Panc1 (cell line): ENCODE data around the gene GNPNAT1. TPM values are rescaled to one million over a fixed set of nuclear protein-coding genes. Genes with fewer than 3 reads are reported as not detected.

Experiments used
- ATAC-seq: fragments of 200-7000 bp; cut with Tn5 transposase; 2 replicates; pipeline ENCODE4 v1.9.1; 2020; ENCODE audit warnings: mild to moderate bottlenecking, moderate library complexity
- BruUV-seq: library from RNA; stranded (reverse); fragments of 400-500 nt; replicated peaks from 2 replicates; lab custom pipeline; 2021; lab: Mats Ljungman, UMichigan
- CTCF ChIA-PET: fragments of 300-600 bp; sonication (Branson Sonifier 250); formaldehyde crosslinking; loops from one replicate; lab custom pipeline; 2022; ENCODE audit warnings: antibody characterized with exemption; lab: Charles Lee
- POLR2A ChIA-PET: fragments of 300-600 bp; sonication (Branson Sonifier 250); formaldehyde crosslinking; loops from one replicate; lab custom pipeline; 2022; ENCODE audit warnings: antibody characterized with exemption; lab: Charles Lee
- DNase-seq: peaks from one replicate; pipeline ENCODE4 v3.0.0-alpha.2; 2010; ENCODE audit warnings: low read depth, low spot score
- H3K27ac ChIP-seq: 2 replicates; pipeline ENCODE4 v1.5.1; 2011; ENCODE audit warnings: mild to moderate bottlenecking, low read length, inconsistent platforms
- H3K27me3 ChIP-seq: fragments of 200-500 bp; sonication (Bioruptor generic); 2 replicates; pipeline ENCODE4 v1.6.0; 2014; ENCODE audit warnings: low read length, inconsistent platforms; ENCODE audit not compliant: control insufficient read depth, insufficient read depth
- H3K36me3 ChIP-seq: fragments of 200-500 bp; sonication (Bioruptor generic); 2 replicates; pipeline ENCODE4 v1.5.1; 2014; ENCODE audit warnings: inconsistent platforms, mild to moderate bottlenecking, low read length, moderate library complexity; ENCODE audit not compliant: control insufficient read depth, insufficient read depth
- H3K4me1 ChIP-seq: 2 replicates; pipeline ENCODE4 v1.5.1; 2011; ENCODE audit warnings: inconsistent platforms, mild to moderate bottlenecking, low read length, moderate library complexity; ENCODE audit not compliant: control insufficient read depth, insufficient read depth
- H3K4me3 ChIP-seq, 2 experiments: 2 replicates each; pipeline ENCODE4 v1.5.1; 2011 to 2012; ENCODE audit warnings: low read depth in 2 of 2, low read length in 2 of 2, mild to moderate bottlenecking in 2 of 2, inconsistent platforms in 1 of 2, moderate library complexity in 1 of 2
- H3K9me3 ChIP-seq: fragments of 200-500 bp; sonication (Bioruptor generic); 2 replicates; pipeline ENCODE4 v1.5.1; 2014; ENCODE audit warnings: low read depth, mild to moderate bottlenecking, inconsistent platforms, low read length, moderate library complexity; ENCODE audit not compliant: control insufficient read depth, insufficient read depth
- CTCF ChIP-seq: fragments of 450-650 bp; IDR thresholded peaks from 2 replicates; pipeline ENCODE4 v1.5.1; 2017; ENCODE audit warnings: mild to moderate bottlenecking
- POLR2AphosphoS5 ChIP-seq: IDR thresholded peaks from 2 replicates; pipeline ENCODE4 v1.6.1; 2012; ENCODE audit warnings: mild to moderate bottlenecking, low read depth, low read length, moderate library complexity
- REST ChIP-seq, 2 experiments: IDR thresholded peaks; 2 replicates each; pipeline ENCODE4 v1.6.1; 2011 to 2012; ENCODE audit warnings: low read depth in 2 of 2, control low read depth in 1 of 2, low read length in 1 of 2, mild to moderate bottlenecking in 1 of 2, moderate library complexity in 1 of 2; ENCODE audit not compliant: insufficient read depth in 1 of 2
- SIN3A ChIP-seq: IDR thresholded peaks from 2 replicates; pipeline ENCODE4 v1.6.1; 2012; ENCODE audit warnings: low read depth, mild to moderate bottlenecking, low read length, moderate library complexity, borderline replicate concordance; ENCODE audit not compliant: insufficient read depth
- TCF7L2 ChIP-seq: IDR thresholded peaks from 2 replicates; pipeline ENCODE4 v1.6.1; 2011; ENCODE audit warnings: mild to moderate bottlenecking, low read depth, low read length, inconsistent platforms
- in situ Hi-C: cut with HindIII; loops from 2 replicates; pipeline ENCODE4 v1.10.0; 2016; ENCODE audit warnings: low sequenced_read_pairs, low pct_unique_long_range_greater_than_20kb
- intact Hi-C: fragments of 100-400 bp; cut with micrococcal nuclease; formaldehyde crosslinking; loops from one replicate; pipeline ENCODE4 v1.10.0; 2022; ENCODE audit not compliant: unreplicated experiment
- total RNA-seq: library from RNA; stranded (reverse); gene quantifications from one replicate; pipeline ENCODE4 v1.2.1, GENCODE V29; 2021; ENCODE audit not compliant: unreplicated experiment

Gene GNPNAT1
- total RNA-seq, 1 experiment from 2014 or later: 22.2 TPM

GRCh38 chr14:52806115-52806514, 14.7 kb upstream of the GNPNAT1 start:
- Histone ChIP-seq H3K27me3 (no peaks in the 10 kb centered on the region), H3K4me3 (no peak overlapping the region), H3K9me3 (no peaks in the 10 kb centered on the region), H3K27ac (no peak overlapping the region), H3K4me1 (no peaks in the 10 kb centered on the region), H3K36me3 (no peaks in the 10 kb centered on the region)
- intact Hi-C loops (no loop called here), in situ Hi-C loops (no loop called here)
- no TSS peak for BruUV-seq
- POLR2A ChIA-PET: no interaction called here
- ATAC-seq (no peak), DNase-seq (no peak)
- CTCF ChIA-PET: no interaction called here
- TF ChIP-seq REST (IDR thresholded peaks at IDR 0.05; ENCODE audit: insufficient read depth in 1 of 2, low read depth in 2 of 2, low read length in 1 of 2) (no peak), SIN3A (no peak), CTCF (no peak), POLR2AphosphoS5 (no peak), TCF7L2 (no peak)

GRCh38 chr14:52802597-52802996, 11.2 kb upstream of the GNPNAT1 start:
- POLR2A ChIA-PET: no interaction called here
- no TSS peak for BruUV-seq
- ATAC-seq: no peak
- H3K36me3 ChIP-seq: no peaks in the 10 kb centered on the region
- no peak overlapping the region for H3K27ac ChIP-seq
- TF ChIP-seq CTCF: no peak
- no peaks in the 10 kb centered on the region for H3K27me3 ChIP-seq
- H3K4me3 ChIP-seq: no peak overlapping the region
- H3K9me3 ChIP-seq: no peaks in the 10 kb centered on the region
- CTCF ChIA-PET: no interaction called here
- intact Hi-C loops: no loop called here
- in situ Hi-C loops: no loop called here
- no peaks in the 10 kb centered on the region for H3K4me1 ChIP-seq
- no peak for DNase-seq
